Stimulated activated CD8-positive, alpha-beta memory T cell treated with anti-CD3 and anti-CD28 coated beads, Interleukin-7, amount 100 ng/mL, for 4 hours (primary cell): ENCODE data around the gene NUP210.

Experiments
- DNase-seq, 2 donors: peaks; one replicate each; pipeline ENCODE4 v3.0.0-alpha.2; 2020; ENCODE audit warnings: low read depth in 2 of 2

The NUP210 gene

DNA sequence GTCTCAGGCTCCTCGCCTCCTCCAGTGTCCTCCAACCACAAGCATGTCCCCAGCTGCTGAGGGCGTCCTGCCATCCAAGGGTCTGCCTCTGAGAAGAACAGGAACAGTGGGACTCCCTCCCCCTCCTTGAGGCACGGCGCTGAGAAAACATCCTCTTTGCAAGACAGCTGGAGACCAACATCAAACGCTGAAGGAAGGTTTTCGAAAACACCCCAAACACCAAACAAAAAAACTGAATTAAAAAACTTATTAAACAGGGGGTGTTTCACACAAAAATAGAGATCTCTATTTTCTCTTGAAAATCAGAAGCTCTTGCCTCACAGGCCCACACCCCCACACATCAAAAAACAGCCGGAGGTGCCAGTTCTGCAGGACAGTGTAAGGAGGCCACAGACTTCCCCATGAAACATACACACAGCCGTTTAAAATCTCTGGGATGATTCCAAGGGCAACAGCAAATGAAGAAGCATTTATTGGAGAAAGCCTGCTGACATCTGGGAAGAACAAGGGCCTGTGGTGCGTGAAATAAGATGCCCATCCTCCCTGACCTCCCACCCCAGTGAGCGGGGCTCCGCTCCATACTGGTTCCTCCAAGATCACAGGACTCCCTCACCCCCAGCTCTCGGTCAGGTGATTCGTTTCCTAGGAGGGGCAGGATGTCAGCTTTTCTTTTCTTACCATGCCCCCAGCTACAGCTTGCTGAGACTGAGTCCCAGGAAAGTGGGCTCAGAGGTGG, 71.3 kb downstream of the NUP210 start:
- no peak for DNase-seq

DNA sequence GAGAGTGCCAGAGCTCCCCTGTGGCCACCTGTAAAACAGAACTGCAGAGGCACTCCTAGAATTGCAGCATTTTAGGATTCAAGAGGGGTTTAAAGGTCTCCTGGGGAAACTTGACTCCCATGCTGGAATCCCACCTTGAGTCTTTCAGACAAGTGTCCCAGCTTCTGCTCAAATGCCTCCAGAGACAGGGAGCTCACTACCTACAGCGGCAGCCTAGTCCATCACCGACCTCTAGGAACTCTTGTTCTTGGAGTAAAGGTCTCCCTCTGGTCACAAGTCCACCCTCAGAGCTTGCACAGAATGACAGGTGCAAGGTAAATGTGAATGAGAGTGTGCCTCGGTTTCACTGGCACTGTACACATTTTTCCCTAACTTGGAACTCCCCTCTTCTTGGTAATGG, 72.0 kb downstream of the NUP210 start:
- DNase-seq, result no peak

DNA sequence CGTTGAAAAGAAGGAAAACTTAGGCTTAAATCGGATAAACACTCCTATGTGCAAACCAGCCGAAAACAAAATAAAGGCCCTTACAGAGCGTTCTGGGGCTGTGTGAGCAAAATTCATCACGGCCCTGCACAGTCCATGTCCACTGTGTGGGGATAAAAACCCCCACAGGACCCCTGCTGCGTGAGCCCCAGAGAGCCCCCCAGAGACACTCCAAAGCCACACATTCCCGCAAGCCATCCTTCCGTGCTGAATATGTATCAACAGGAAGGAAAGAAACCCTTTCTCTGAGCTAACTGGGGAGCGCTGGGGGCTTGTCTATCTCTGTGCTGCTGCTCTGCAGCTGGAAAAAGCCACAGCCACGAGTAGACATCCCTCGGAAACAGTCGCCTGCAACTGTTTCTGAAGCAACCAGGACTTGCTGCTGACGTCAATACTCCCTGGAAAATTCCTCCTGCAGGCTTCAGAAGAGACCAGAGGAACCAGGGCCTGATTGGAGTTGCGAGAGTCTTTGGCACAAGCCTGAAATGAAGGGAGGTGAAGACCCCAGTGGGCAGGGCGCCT, 72.7 kb downstream of the NUP210 start:
- no peak for DNase-seq

DNA sequence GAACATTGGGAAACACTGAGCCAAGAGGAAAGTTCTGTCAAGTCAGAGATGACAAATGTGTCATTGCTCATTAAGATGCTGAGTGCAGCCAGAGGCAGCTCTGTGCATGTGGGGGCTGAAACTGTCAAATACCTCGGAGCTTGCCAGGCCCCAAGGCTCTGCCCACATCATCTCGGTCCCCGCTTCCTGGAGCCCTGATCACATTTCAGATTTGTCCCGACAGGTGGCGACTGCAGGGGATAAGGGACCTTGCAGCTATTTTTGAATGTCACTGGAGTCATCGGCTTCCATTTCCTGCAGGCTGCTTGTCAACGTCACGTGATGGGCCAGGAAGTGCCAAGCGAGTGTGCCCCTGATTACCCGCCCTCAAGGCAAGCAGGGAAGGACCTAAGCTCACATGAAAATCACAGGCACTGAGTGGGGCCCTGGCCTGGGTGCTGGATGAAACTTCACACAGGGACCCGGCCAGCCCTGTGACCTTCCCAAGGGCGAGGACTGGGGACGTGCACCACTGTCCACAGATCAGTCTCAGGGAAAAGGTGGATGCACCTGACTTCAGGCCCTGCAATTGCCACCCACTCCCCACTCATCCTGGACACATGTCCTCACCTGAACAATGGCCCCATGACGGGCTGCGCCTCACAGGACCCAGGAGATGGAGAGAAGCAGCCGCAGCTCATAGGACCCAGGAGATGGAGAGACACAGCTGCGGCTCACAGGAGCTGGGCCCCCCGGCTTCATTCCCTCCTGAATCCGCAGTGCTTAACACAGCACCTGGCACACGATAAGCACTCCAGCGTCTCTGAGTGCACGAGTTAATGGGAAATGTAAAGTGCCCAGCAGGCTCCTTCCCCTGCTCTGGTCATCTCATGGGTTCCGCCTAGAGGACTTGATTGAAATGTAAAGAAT, 73.4 kb downstream of the NUP210 start:
- DNase-seq, result peak; percentile 33 to 55

DNA sequence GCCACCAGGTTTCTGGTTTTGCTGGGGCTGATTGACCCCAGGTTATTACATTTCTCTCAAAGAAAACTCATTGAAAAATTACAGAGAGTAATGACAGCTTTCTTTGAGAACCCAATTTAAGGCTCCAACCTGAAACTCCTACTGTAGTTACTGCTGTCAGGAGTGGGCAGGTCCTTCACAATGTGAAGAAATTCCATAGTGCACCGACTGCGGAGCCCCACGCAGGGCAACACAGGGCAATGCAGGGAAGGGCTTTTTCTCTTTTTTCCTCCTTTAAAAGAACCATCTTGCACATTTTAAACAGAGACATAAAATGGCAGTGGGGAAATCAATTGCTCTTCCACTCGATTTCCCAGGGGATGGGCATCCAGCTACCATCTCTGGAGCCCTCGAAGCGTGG, 74.3 kb downstream of the NUP210 start:
- no peak for DNase-seq

DNA sequence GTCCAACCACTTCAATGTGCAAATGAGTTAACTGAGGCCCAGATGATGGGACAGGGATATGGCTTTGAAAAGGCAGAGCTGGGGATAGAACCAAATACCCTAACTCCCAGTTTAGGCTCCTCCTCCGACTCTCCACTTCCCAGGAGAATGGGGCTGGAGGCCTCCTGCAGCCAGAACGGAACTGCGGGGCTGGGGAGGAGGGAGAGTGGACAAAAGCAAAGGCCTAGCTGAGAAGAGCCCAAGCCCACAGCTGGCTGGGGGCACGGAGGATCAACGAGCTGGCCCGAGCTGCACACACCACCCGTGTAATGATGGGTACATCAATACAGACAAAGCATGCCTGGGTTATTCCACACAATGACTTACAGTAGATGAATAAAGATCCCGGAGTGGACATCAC, 74.8 kb downstream of the NUP210 start:
- no peak for DNase-seq

DNA sequence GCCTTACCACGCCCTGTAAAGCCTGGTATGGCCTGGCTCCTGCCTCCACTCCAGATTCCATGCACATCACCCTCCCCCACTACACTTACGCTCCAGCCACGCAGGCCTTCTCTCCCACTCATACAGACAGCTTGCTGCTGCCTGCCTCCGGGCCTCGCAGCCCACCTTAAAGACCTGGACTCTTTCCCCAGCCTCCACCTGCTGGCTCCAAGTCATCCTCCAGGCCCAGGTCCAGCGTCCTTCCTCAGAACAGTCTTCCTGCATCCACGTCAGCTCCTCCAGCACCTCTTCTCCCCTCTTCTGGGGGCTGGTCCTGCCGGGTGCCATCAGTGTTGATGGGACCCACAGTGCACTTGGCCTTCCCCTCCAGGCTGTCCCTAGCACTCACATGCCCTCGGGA, 75.5 kb downstream of the NUP210 start:
- no peak for DNase-seq

DNA sequence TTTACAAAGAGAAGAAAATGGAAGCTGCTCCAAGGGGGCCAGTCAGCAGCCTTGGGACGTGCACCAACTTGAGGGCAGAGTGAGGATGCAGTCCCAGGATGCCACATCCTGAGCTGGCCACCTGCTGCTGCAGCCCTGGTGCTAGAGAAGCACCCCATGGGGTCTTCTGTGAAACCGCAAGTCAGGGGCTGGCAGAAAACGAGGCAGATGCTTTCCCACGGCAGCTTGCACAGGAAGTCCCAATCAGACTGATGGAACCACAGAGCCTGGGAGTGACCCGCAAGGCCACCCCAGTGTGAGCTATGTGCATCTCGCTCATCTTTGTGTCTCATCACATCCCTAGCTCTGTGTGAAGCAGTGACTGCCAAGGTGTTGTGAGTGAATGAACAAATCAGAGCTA, 76.5 kb downstream of the NUP210 start:
- no peak for DNase-seq

DNA sequence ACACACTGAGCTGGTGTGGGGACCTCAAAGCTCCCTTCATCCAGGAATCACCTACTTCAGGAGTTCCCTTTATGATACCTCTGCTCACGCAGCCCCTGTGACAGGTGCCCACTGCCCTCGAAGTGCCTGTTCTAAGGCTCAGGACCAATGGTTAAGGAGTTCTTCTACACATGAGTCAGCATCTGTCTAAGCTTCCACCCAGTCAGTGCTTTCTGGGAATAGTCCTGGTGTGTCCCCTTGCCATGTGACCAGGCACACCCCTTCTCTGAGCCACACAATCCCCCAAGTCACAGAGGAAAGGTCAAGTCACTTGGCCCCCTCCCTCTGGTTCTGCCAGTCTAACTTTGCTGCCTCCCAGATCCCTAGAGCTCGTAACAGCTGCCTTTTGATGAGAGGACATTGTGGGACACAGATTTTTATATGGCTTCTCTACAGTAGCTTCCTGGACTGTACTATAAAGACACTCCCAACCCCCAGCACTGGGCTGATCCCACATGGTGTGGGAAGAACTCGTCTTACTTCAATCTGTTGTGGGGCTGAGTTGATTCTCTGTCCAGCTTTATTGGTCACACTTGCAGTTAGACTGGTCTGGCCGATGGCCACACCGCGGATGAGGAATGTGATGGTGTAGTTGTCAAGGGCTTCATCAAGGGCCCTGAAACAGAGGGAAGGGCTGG, 78.8 kb downstream of the NUP210 start:
- DNase-seq, result no peak

DNA sequence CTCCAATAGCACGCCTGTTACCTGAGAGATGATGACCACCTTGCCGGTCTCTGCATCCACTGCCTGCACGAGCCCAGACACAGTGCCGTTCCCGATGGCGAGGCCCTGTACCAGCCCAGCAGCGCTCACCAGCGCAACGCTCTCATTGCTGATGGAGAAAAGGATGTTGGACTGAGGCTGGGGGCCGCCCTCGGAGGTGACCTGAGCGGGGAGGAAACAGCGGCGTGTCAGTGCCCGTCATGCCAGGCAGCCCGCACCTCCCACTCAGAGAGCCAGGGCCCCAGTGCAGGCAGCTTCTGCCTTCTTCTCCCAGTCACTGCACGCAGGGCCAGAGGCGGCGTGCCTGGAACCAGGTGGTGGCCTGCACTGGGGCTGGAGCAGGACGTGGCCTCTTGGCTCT, 80.3 kb downstream of the NUP210 start:
- DNase-seq, result no peak

DNA sequence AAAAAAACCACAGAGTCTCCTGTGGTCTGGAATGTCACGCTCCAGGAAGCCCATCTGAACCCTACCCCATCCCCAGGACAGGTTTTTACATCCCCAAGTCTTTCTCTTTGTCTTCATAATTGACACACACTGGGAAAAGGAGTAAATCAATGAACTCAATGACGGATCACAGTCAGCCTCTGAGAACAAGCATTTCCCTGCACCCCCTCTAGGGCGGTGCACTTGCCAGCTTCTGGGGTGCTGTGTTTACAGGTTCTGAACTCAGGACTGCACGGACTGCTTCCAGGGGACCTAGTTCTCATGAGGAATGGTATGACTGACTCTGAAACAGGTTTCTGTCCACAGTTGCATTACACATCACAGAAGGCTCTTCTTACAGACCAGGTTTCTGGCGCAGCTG, 81.1 kb downstream of the NUP210 start:
- DNase-seq, result no peak

DNA sequence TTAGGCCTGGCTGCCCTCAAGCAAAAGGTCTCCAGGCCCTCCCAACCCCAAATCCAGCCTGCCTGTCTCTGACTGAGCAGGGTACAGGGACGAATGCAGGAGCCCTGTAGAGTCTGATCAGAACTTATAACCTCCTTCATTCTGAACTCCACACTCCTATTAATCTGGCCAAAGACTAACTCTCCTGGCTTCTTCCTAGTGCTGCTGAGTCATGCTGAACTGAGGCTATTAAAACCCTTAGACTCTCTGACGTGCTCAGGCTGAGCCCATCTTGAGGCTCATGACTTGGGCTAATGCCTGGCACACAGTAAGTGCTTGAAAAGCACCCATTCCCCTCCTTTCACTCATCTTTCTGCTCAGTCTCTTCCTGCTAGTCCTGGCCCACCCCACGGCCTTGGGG, 81.9 kb downstream of the NUP210 start:
- no peak for DNase-seq

DNA sequence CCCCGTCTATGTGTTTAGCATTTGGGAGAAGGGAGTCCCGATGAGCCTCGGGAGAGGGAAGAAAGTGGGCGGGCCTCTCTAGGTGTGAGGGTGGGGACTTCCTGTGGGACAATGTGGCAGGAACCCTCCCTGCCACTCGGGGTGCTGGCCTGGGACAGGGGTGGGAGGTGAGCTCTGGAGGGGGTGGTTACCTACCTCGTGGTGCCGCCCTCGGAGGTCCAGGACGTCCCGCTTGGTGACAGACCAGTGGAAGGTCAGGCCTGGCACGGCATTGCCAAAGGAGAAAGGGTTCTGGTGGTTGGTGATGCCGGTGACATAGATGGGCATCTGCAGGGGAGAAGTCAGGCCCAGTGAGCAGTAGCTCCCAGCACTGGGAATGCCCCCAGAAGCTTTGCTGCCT, 83.5 kb downstream of the NUP210 start:
- no peak for DNase-seq

DNA sequence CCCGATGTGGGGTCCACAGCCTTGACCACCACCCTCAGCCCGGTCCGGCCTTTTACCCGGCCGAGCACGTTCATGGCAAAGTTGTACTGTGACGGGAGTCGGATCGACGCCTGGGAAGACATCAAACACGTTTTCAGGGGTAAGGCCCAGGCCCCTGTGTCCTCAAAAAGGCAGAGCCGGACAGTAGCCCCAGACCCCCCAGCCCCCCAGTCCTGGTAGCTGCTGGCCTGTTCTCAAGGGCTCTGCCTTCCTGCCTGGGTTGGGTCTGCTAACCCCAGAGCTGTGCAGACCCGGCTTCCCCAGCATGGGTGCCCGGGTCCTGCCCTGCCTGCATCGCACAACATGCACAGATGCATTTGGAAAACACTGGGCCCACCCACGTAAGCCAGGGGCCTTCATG, 84.6 kb downstream of the NUP210 start:
- DNase-seq, result no peak

DNA sequence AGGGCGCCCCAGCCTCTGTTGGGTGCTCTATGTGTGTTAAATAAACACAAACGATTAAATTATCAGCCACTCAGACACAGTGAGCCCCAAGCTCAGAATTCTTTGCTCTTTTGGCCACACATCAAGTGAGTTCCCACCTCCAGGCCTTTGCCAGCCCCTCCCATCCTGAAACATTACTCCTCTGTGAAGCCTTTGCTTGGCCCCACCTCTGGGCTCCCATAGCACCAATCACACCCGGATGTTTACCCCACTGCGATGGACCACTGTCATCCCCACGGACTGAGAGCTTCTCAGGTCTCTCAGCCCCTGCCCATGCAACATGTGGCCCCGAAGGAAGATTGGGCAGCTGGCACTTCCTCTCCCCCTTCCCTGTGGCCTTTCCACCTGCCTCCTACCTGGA, 85.1 kb downstream of the NUP210 start:
- no peak for DNase-seq

DNA sequence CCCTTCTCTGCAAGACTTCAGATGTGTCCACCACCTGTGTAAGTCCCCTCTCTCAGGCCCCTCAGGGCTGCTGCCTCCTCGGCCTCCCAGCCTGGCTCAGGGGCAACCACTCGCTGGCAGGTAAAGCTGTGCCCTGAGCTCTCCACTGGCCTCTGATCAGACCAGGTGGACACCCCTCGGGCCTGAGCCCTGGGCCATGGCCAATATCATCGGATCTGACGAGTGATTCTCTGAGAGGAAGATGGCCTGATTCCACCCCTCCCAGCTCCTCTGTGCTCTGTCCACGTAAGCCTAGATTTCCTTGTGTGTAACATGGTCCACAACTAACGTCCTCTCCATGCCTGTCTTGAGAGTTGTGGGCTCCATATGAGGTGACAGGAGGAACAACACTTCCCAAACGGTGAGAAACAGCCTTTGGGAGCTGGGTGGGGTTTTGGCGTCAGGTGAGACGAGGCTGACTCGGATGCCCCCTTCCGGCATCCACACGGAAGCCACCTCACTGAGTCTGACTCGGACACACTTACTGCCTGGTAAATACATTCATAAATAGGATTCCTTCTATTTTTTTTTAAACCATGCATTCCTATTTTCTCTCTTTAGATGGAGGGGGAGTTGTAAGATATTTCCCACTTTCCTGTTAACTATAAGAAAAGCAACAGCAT, 86.8 kb downstream of the NUP210 start:
- no peak for DNase-seq

DNA sequence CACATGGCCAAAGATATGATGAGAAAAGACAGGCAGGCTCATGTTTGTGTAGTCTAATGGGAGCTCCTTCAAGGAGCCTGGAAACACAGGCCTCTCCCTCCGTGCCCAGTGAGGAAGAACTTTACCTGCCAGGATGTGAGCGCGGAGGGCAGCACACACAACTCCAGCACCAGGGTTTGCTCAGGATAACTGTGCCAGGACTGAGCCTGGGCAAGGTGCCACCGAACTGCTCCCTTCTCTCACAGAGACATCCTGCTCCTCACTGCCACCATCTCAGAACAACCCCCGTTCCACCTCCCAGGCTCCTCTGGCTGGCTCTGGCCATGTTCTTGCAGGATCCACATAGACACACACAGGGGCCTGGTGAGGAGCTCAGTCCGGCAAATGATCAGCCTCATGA, 87.4 kb downstream of the NUP210 start:
- DNase-seq, result no peak

DNA sequence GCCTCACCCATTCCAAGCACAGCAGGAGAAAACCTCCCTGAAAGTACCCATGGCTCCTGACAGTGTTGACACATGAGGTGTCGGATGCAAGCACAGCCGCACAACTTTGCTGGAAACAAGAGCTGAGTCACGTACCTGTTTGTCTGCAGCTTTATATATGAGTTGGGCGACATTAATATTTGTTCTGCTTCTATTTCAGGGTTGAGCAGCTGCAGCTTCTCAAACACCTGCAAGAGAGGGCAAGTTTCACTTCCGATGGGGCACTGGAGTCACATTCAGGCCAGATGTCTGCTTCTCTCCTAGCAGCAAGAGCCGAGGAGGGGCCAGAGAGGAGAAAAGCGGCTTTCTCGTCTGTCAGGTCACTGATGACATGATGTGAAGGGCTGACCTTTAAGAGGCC, 88.0 kb downstream of the NUP210 start:
- no peak for DNase-seq

DNA sequence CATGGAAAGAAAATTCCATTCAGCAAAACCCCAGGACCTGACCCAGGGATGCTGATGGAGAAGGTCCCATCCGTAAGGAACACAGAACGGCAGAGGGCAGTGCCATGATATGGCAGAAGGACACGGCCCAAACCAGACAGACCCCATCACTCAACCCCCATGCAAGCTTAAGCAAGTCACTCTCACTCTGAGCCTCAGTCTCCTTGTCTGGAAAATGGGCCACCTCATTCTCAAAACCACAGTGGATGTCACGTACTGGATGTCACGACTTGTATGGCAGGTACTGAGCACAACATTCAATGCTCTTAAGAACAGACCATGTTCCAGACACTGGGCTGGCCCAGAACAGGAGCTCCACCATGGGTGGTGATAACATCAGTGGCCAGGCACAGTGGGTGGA, 90.4 kb downstream of the NUP210 start:
- DNase-seq, result no peak

DNA sequence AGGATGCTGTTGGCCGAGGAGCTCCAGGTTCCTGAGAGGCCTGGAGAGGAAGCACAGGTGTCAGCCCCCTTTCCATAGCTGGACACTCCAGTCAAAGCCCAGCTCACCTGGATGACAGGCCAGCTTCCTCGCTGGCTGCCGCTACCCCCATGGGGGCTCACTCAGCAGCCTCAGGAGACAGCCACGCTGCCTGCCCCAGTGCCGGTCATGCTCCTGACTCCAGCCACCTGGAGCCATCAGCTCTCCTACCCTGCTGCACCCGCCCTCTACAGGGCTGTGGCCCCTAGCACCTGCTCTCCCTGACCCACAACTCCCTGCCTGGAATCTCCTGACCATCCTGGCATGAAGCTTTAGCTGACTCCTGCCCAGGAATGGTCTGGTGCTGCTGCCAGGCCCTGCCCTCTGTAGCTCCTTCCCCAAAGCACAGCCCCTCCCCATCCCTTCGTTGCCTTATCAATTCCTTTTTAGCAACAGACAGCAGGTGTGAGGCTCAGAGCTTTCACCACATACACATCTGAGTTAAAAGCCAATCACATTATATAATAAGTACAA, 94.2 kb downstream of the NUP210 start:
- DNase-seq, result no peak

DNA sequence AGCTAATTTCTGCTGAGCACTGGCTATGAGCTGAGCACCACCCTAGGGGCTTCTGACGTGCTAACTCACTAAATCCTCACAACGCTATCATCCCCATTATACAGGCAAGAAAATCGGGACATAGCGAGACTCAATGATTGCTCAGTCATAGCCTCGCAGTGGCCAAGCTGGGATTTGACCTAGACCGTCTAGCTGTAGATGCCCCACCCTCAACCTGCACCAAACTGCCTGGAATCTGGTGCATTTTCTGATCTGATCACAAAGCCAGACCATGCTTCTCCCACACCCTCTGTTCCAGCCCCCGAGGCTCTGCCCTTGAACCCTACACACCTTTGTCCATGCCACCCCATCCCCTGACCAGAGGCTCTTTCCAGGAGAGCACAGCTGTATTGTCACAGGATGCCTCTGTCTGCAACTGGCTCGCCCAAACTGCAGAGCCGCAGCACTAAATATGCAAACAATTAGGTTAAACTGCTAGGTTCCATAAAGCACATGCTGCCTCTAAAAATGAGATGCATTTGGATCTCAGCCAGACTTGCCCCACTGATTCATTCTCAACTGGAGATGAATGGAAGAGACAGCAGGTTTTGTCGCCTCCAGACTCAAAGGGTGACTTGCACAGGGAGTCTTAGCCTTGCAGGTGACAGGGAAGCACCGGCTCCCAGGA, 95.2 kb downstream of the NUP210 start:
- DNase-seq, result no peak
